GM12872 (cell line): ENCODE measurements around the gene OR51G1.

Experiments
- TF ChIP-seq, protein P1 (sequence below): IDR thresholded peaks from 3 replicates; pipeline ENCODE4 v1.5.1; 2011; ENCODE audit warnings: low read depth, mild to moderate bottlenecking, low read length, moderate library complexity; ENCODE audit not compliant: insufficient read depth

The OR51G1 gene

GRCh38 chr11:4891996-4892640, 32.0 kb downstream of the OR51G1 start:
- TF ChIP-seq, protein P1, sequence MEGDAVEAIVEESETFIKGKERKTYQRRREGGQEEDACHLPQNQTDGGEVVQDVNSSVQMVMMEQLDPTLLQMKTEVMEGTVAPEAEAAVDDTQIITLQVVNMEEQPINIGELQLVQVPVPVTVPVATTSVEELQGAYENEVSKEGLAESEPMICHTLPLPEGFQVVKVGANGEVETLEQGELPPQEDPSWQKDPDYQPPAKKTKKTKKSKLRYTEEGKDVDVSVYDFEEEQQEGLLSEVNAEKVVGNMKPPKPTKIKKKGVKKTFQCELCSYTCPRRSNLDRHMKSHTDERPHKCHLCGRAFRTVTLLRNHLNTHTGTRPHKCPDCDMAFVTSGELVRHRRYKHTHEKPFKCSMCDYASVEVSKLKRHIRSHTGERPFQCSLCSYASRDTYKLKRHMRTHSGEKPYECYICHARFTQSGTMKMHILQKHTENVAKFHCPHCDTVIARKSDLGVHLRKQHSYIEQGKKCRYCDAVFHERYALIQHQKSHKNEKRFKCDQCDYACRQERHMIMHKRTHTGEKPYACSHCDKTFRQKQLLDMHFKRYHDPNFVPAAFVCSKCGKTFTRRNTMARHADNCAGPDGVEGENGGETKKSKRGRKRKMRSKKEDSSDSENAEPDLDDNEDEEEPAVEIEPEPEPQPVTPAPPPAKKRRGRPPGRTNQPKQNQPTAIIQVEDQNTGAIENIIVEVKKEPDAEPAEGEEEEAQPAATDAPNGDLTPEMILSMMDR: no peak

GRCh38 chr11:4890279-4890678, 33.9 kb downstream of the OR51G1 start:
- TF ChIP-seq, protein P1: no peak

DNA sequence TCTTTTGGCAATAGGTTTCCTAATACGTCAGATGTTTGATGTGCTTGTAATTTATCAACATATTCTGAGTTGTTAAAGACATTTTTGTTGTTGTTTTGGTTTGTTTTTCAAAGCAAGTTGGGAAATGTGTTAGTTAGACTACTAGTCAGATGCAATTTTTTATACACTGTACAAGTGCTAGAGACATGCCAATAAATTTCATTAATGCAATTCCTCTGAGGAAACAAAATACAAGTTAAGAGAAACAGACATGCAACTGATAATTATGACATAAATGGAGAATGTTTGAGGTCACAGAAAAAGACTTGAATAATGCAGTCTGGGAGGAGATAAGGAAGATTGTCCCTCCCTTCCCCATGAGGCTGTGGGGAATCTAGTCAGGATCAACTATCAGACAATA, 36.5 kb downstream of the OR51G1 start:
- TF ChIP-seq, protein P1: no peak

- TF ChIP-seq, protein P1: no peak
Observed at GRCh38 chr11:4886186-4886585, 38.0 kb downstream of the OR51G1 start.

DNA sequence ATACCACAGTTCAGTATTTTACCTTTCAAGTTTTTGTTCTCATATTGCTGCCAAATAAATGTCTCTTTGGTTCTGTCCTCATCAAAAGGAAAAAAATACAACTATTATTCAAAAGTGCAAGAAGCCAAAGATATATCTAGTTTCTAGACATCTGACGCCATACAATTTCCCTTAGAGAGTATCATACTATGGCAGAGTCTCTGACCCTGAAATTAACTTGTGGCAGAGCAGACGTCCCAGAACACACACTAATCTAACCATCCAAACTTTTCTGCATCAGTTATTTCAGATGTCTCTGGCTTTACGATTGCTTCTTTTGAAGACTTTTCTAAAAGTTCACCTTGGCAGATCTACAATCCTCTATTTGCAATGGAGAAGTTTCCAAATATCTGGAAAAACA, 39.8 kb downstream of the OR51G1 start:
- TF ChIP-seq, protein P1: no peak

- TF ChIP-seq, protein P1: no peak
Observed at GRCh38 chr11:4882543-4882942, 41.6 kb downstream of the OR51G1 start.

DNA sequence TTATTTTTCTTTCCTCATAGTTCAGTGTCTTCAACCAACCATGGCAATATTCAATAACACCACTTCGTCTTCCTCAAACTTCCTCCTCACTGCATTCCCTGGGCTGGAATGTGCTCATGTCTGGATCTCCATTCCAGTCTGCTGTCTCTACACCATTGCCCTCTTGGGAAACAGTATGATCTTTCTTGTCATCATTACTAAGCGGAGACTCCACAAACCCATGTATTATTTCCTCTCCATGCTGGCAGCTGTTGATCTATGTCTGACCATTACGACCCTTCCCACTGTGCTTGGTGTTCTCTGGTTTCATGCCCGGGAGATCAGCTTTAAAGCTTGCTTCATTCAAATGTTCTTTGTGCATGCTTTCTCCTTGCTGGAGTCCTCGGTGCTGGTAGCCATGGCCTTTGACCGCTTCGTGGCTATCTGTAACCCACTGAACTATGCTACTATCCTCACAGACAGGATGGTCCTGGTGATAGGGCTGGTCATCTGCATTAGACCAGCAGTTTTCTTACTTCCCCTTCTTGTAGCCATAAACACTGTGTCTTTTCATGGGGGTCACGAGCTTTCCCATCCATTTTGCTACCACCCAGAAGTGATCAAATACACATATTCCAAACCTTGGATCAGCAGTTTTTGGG, 42.2 kb downstream of the OR51G1 start, which contains the start of gene OR51T1:
TSS of gene OR51T1 (plus strand) at position 41 of the 641 bp plus-strand sequence. CDS start at position 41, 0 bp downstream.
- TF ChIP-seq, protein P1: no peak
